Mesendoderm (in vitro differentiated cells): ENCODE results near the gene ZNF821.
"Not testable (repeated sequence)": the region's sequence is repeated elsewhere in the genome, so short reads cannot be mapped to it uniquely, and the experiment has no call there.

ENCODE experiments used
- DNase-seq: peaks from one replicate; pipeline ENCODE4 v3.0.0; 2013
- H2AK5ac ChIP-seq: 2 replicates; pipeline ENCODE4 v1.6.1; 2013; ENCODE audit warnings: low read length, inconsistent platforms
- H2BK120ac ChIP-seq: 2 replicates; pipeline ENCODE4 v1.6.1; 2013; ENCODE audit warnings: low read depth, mild to moderate bottlenecking, low read length, moderate library complexity, mixed read lengths
- H2BK15ac ChIP-seq: replicated peaks from 2 replicates; pipeline ENCODE4 v1.6.1; 2013; ENCODE audit warnings: low read depth, mild to moderate bottlenecking, moderate library complexity
- H2BK5ac ChIP-seq: 2 replicates; pipeline ENCODE4 v1.6.1; 2013; ENCODE audit warnings: low read length, inconsistent platforms
- H3K18ac ChIP-seq: 2 replicates; pipeline ENCODE4 v1.6.1; 2013; ENCODE audit warnings: mild to moderate bottlenecking, low read length, mixed read lengths
- H3K23ac ChIP-seq: one replicate; pipeline ENCODE4 v1.6.1; 2013; ENCODE audit warnings: low read length
- H3K27ac ChIP-seq: 2 replicates; pipeline ENCODE4 v1.5.1; 2013; ENCODE audit warnings: low read depth, mild to moderate bottlenecking, inconsistent platforms, low read length, moderate library complexity
- H3K27me3 ChIP-seq: 2 replicates; pipeline ENCODE4 v1.6.1; 2013; ENCODE audit warnings: low read length, control low read depth, mild to moderate bottlenecking, inconsistent platforms; ENCODE audit not compliant: insufficient read depth, poor library complexity
- H3K36me3 ChIP-seq: 2 replicates; pipeline ENCODE4 v1.6.1; 2013; ENCODE audit warnings: low read length, inconsistent platforms; ENCODE audit not compliant: control insufficient read depth, insufficient read depth
- H3K4ac ChIP-seq: one replicate; pipeline ENCODE4 v1.6.1; 2013; ENCODE audit warnings: low read depth, mild to moderate bottlenecking, low read length, moderate library complexity
- H3K4me1 ChIP-seq: 2 replicates; pipeline ENCODE4 v1.6.1; 2013; ENCODE audit warnings: low read depth, low read length, inconsistent platforms; ENCODE audit not compliant: control insufficient read depth
- H3K4me2 ChIP-seq: 2 replicates; pipeline ENCODE4 v1.6.1; 2013; ENCODE audit warnings: low read length
- H3K4me3 ChIP-seq: 2 replicates; pipeline ENCODE4 v1.5.1; 2013; ENCODE audit warnings: mild to moderate bottlenecking, low read length
- H3K56ac ChIP-seq: one replicate; pipeline ENCODE4 v1.6.1; 2013; ENCODE audit warnings: low read length
- H3K79me1 ChIP-seq: 2 replicates; pipeline ENCODE4 v1.6.1; 2013; ENCODE audit warnings: low read length, inconsistent platforms
- H3K79me2 ChIP-seq: 2 replicates; pipeline ENCODE4 v1.6.1; 2013; ENCODE audit warnings: mild to moderate bottlenecking, low read length; ENCODE audit not compliant: control insufficient read depth, insufficient read depth
- H3K9ac ChIP-seq: 2 replicates; pipeline ENCODE4 v1.6.1; 2013; ENCODE audit warnings: low read length, inconsistent platforms
- H4K5ac ChIP-seq: one replicate; pipeline ENCODE4 v1.6.1; 2013; ENCODE audit warnings: low read length
- H4K8ac ChIP-seq: one replicate; pipeline ENCODE4 v1.6.1; 2013; ENCODE audit warnings: low read depth, mild to moderate bottlenecking, control low read depth, low read length, moderate library complexity
- WGBS: extraction: QIAGEN DNeasy Blood & Tissue Kit; methylation state at CpG from one replicate; pipeline ENCODE4 v1.1.7; 2013; ENCODE audit warnings: low lambda C conversion rate, missing lambda C conversion rate; ENCODE audit not compliant: insufficient coverage; ENCODE audit errors: extremely low coverage; 5-methylcytosine and 5-hydroxymethylcytosine counted together

ZNF821 gene

GRCh38 chr16:71911121-71911520, 27.1 kb upstream of the ZNF821 start:
- H3K9ac ChIP-seq, result no peak overlapping the region
- H2AK5ac ChIP-seq, result no peak overlapping the region
- no peak overlapping the region for H3K27ac ChIP-seq
- H3K79me2 ChIP-seq, result peaks cover 89% of the 10 kb centered on the region
- no peaks in the 10 kb centered on the region for H3K4me1 ChIP-seq
- H2BK15ac ChIP-seq, result no peak overlapping the region
- H3K56ac ChIP-seq, result no peak overlapping the region
- no peak overlapping the region for H3K4me2 ChIP-seq
- no peak for DNase-seq
- H3K4ac ChIP-seq, result no peak overlapping the region
- no peak overlapping the region for H2BK120ac ChIP-seq
- H3K36me3 ChIP-seq, result no peaks in the 10 kb centered on the region
- no peaks in the 10 kb centered on the region for H3K27me3 ChIP-seq
- no peak overlapping the region for H2BK5ac ChIP-seq
- peaks cover 7% of the 10 kb centered on the region for H3K79me1 ChIP-seq
- H3K23ac ChIP-seq, result no peak overlapping the region
- no peak overlapping the region for H3K18ac ChIP-seq
- no peak overlapping the region for H4K5ac ChIP-seq
- H3K4me3 ChIP-seq, result no peak overlapping the region
- H4K8ac ChIP-seq, result no peak overlapping the region
- WGBS, result no CpG with 5 or more reads among the region's 7 CpGs

GRCh38 chr16:71905765-71906164, 21.8 kb upstream of the ZNF821 start:
- H3K79me1 ChIP-seq, H3K18ac ChIP-seq, H3K4ac ChIP-seq, H3K4me1 ChIP-seq, H3K27ac ChIP-seq, H4K5ac ChIP-seq, H3K4me3 ChIP-seq, DNase-seq, H2BK5ac ChIP-seq, H4K8ac ChIP-seq, H2BK15ac ChIP-seq, H3K56ac ChIP-seq, H2AK5ac ChIP-seq, H3K9ac ChIP-seq, H3K23ac ChIP-seq, H3K4me2 ChIP-seq, H3K27me3 ChIP-seq, H3K36me3 ChIP-seq, H2BK120ac ChIP-seq: not testable (repeated sequence)
- H3K79me2 ChIP-seq, result peaks cover 81% of the 10 kb centered on the region
- no CpG with 5 or more reads among the region's 6 CpGs for WGBS

GRCh38 chr16:71904239-71904638, 20.3 kb upstream of the ZNF821 start:
- Histone ChIP-seq H3K4ac (no peak overlapping the region), H3K18ac (no peak overlapping the region), H3K56ac (no peak overlapping the region), H3K79me1 (peaks cover 2% of the 10 kb centered on the region), H2BK5ac (no peak overlapping the region), H3K27ac (no peak overlapping the region), H3K4me1 (no peaks in the 10 kb centered on the region), H2AK5ac (no peak overlapping the region), H3K79me2 (peaks cover 83% of the 10 kb centered on the region), H3K27me3 (no peaks in the 10 kb centered on the region), H4K5ac (no peak overlapping the region), H3K23ac (no peak overlapping the region), H2BK15ac (no peak overlapping the region), H3K4me2 (no peak overlapping the region), H3K4me3 (no peak overlapping the region), H4K8ac (no peak overlapping the region), H2BK120ac (no peak overlapping the region), H3K36me3 (no peaks in the 10 kb centered on the region), H3K9ac (no peak overlapping the region)
- no CpG with 5 or more reads among the region's 9 CpGs for WGBS
- no peak for DNase-seq

GRCh38 chr16:71903608-71904007, 19.6 kb upstream of the ZNF821 start:
- H3K4ac ChIP-seq, result no peak overlapping the region
- no peak overlapping the region for H2BK120ac ChIP-seq
- H4K8ac ChIP-seq, result no peak overlapping the region
- no peaks in the 10 kb centered on the region for H3K27me3 ChIP-seq
- no peak overlapping the region for H2AK5ac ChIP-seq
- no peak overlapping the region for H2BK5ac ChIP-seq
- no peak overlapping the region for H4K5ac ChIP-seq
- H3K4me1 ChIP-seq, result no peaks in the 10 kb centered on the region
- H3K9ac ChIP-seq, result no peak overlapping the region
- no peak overlapping the region for H3K27ac ChIP-seq
- no peak overlapping the region for H3K23ac ChIP-seq
- H3K36me3 ChIP-seq, result no peaks in the 10 kb centered on the region
- H3K79me1 ChIP-seq, result peaks cover 2% of the 10 kb centered on the region
- H3K79me2 ChIP-seq, result peaks cover 81% of the 10 kb centered on the region
- DNase-seq, result no peak
- H3K4me3 ChIP-seq, result no peak overlapping the region
- H3K18ac ChIP-seq, result no peak overlapping the region
- no peak overlapping the region for H2BK15ac ChIP-seq
- H3K4me2 ChIP-seq, result no peak overlapping the region
- no CpG with 5 or more reads among the region's 2 CpGs for WGBS
- H3K56ac ChIP-seq, result no peak overlapping the region

GRCh38 chr16:71902656-71903365, 18.8 kb upstream of the ZNF821 start:
- Histone ChIP-seq H3K4me1 (no peaks in the 10 kb centered on the region), H3K27ac (no peak overlapping the region), H3K4me3 (no peak overlapping the region), H3K79me1 (peaks cover 2% of the 10 kb centered on the region), H3K23ac (no peak overlapping the region), H2AK5ac (no peak overlapping the region), H3K9ac (no peak overlapping the region), H3K36me3 (no peaks in the 10 kb centered on the region), H3K18ac (no peak overlapping the region), H4K5ac (no peak overlapping the region), H2BK15ac (no peak overlapping the region), H3K4me2 (no peak overlapping the region), H2BK5ac (no peak overlapping the region), H3K56ac (no peak overlapping the region), H2BK120ac (no peak overlapping the region), H4K8ac (no peak overlapping the region), H3K27me3 (no peaks in the 10 kb centered on the region), H3K79me2 (peaks cover 82% of the 10 kb centered on the region), H3K4ac (no peak overlapping the region)
- whole genome bisulfite sequencing, result 100% methylated on average over 2 of the region's 5 CpGs
- DNase-seq, result no peak

GRCh38 chr16:71899171-71899570, 15.2 kb upstream of the ZNF821 start:
- Histone ChIP-seq H3K18ac (no peak overlapping the region), H3K4me2 (no peak overlapping the region), H4K5ac (no peak overlapping the region), H3K4ac (no peak overlapping the region), H4K8ac (no peak overlapping the region), H3K79me2 (peaks cover 74% of the 10 kb centered on the region), H3K56ac (no peak overlapping the region), H2AK5ac (no peak overlapping the region), H3K27ac (no peak overlapping the region), H3K23ac (no peak overlapping the region), H3K4me1 (no peaks in the 10 kb centered on the region), H3K4me3 (no peak overlapping the region), H3K36me3 (no peaks in the 10 kb centered on the region), H2BK5ac (no peak overlapping the region), H3K9ac (no peak overlapping the region), H2BK15ac (no peak overlapping the region), H3K79me1 (peaks cover 2% of the 10 kb centered on the region), H3K27me3 (no peaks in the 10 kb centered on the region), H2BK120ac (no peak overlapping the region)
- no CpG with 5 or more reads among the region's 4 CpGs for WGBS
- no peak for DNase-seq
